K562 (cell line): ENCODE data around the gene RABL6. TPM values are rescaled to one million over a fixed set of nuclear protein-coding genes. Genes with fewer than 3 reads are reported as not detected.

Source experiments
- BCL6 ChIP-seq: fragments of 250-450 bp; sonication (Bioruptor Pico); IDR thresholded peaks from 2 replicates; pipeline ENCODE4 v1.4.0; 2020
- BRCA1 ChIP-seq, 2 experiments: fragments of 450-650 bp in 1 of 2; sonication (generic) in 1 of 2; formaldehyde crosslinking in 1 of 2; IDR thresholded peaks; 2 replicates each; pipeline versions ENCODE4 v1.5.0 to v1.6.1; 2017 to 2020; ENCODE audit warnings: mild to moderate bottlenecking in 1 of 2, missing genetic modification reagents in 1 of 2
- DDX20 ChIP-seq: fragments of 450-650 bp; IDR thresholded peaks from 2 replicates; pipeline ENCODE4 v1.6.1; 2016; ENCODE audit warnings: missing genetic modification characterization, low read depth, mild to moderate bottlenecking, missing compliant biosample characterization, moderate library complexity
- DPF2 ChIP-seq: fragments of 450-650 bp; IDR thresholded peaks from 2 replicates; pipeline ENCODE4 v1.6.1; 2016
- FOXA1 ChIP-seq: fragments of 450-650 bp; IDR thresholded peaks from 2 replicates; pipeline ENCODE4 v1.6.1; 2016; ENCODE audit warnings: mild to moderate bottlenecking, borderline replicate concordance
- LARP7 ChIP-seq: fragments of 450-650 bp; IDR thresholded peaks from 2 replicates; pipeline ENCODE4 v1.6.1; 2016
- MYNN ChIP-seq, 2 experiments: sonication (generic); formaldehyde crosslinking in 1 of 2; IDR thresholded peaks; 2 replicates each; pipeline versions ENCODE4 v1.5.0 to v1.6.1; 2016 to 2020; ENCODE audit warnings: antibody characterized with exemption in 1 of 2, missing genetic modification reagents in 1 of 2
- NR2C1 ChIP-seq, 2 experiments: fragments of 450-650 bp; IDR thresholded peaks; 2 replicates each; pipeline ENCODE4 v1.6.1; 2017; ENCODE audit warnings: mild to moderate bottlenecking in 2 of 2, antibody characterized with exemption in 1 of 2, inconsistent platforms in 1 of 2, missing compliant biosample characterization in 1 of 2, missing genetic modification characterization in 1 of 2
- PCBP1 ChIP-seq: fragments of 200-400 bp; formaldehyde crosslinking; IDR thresholded peaks from 2 replicates; pipeline ENCODE4 v1.6.1; 2018; ENCODE audit warnings: mild to moderate bottlenecking, low read depth, low read length; ENCODE audit not compliant: poor library complexity, severe bottlenecking
- RBM34 ChIP-seq: fragments of 200-400 bp; formaldehyde crosslinking; IDR thresholded peaks from 2 replicates; pipeline ENCODE4 v1.6.1; 2018; ENCODE audit warnings: low read length, borderline replicate concordance; ENCODE audit not compliant: insufficient read depth
- SP1 ChIP-seq: sonication (generic); formaldehyde crosslinking; IDR thresholded peaks from 2 replicates; pipeline ENCODE4 v1.8.1; 2022; ENCODE audit warnings: mild to moderate bottlenecking, missing genetic modification reagents
- TAL1 ChIP-seq: fragments of 450-650 bp; IDR thresholded peaks from 2 replicates; pipeline ENCODE4 v1.6.1; 2016; ENCODE audit warnings: mild to moderate bottlenecking
- ZC3H4 ChIP-seq: sonication (generic); formaldehyde crosslinking; IDR thresholded peaks from 2 replicates; pipeline ENCODE4 v1.9.0; 2021; ENCODE audit warnings: missing genetic modification reagents, borderline replicate concordance
- ZC3H8 ChIP-seq: fragments of 450-650 bp; IDR thresholded peaks from 2 replicates; pipeline ENCODE4 v1.6.1; 2017
- ZNF143 ChIP-seq: sonication (generic); formaldehyde crosslinking; IDR thresholded peaks from 2 replicates; pipeline ENCODE4 v1.9.0; 2022; ENCODE audit warnings: mild to moderate bottlenecking, missing genetic modification reagents
- polyA plus RNA-seq, 8 experiments: library from polyadenylated mRNA; depleted of rRNA in 4 of 8; stranded (reverse) in 5 of 8; unstranded in 3 of 8; fragments of >200 nt; fragmentation: Nextera tagmentation in 2 of 8; fragmentation: Illumina TruSeq in 1 of 8; extraction: Ambion mirVana in 2 of 8; extraction: Trizol in 1 of 8; gene quantifications; 2 replicates each; pipeline versions ENCODE4 v1.2.1 to v1.2.3, GENCODE V29; 2011 to 2014; ENCODE audit warnings: inconsistent platforms in 1 of 8, missing spikeins in 1 of 8
- total RNA-seq, 7 experiments: library from RNA; depleted of rRNA in 6 of 7; stranded (reverse); fragments of >200 nt in 6 of 7; fragmentation: Illumina TruSeq in 2 of 7; extraction: Trizol in 2 of 7; gene quantifications; 2 replicates each; pipeline versions ENCODE4 v1.2.1 to v1.2.3, GENCODE V29; 2011 to 2021; ENCODE audit warnings: low replicate concordance in 1 of 7
- TF ChIP-seq, protein P1 (sequence below): fragments of 250-450 bp; sonication (Bioruptor Pico); IDR thresholded peaks from 2 replicates; pipeline ENCODE4 v1.5.0; 2022; ENCODE audit warnings: mild to moderate bottlenecking
- TF ChIP-seq, protein P2 (sequence below): sonication (generic); formaldehyde crosslinking; IDR thresholded peaks from 2 replicates; pipeline ENCODE4 v1.8.0; 2022; ENCODE audit warnings: mild to moderate bottlenecking, missing genetic modification reagents
- TF ChIP-seq, protein P3 (sequence below): fragments of 250-450 bp; sonication (Bioruptor Pico); IDR thresholded peaks from 2 replicates; pipeline ENCODE4 v1.9.0; 2021; ENCODE audit warnings: mild to moderate bottlenecking, inconsistent platforms
- TF ChIP-seq, protein P4 (sequence below): fragments of 450-650 bp; IDR thresholded peaks from 2 replicates; pipeline ENCODE4 v1.6.1; 2016; ENCODE audit warnings: antibody characterized with exemption

RABL6 gene
- total and polyA plus RNA-seq, 9 of the 15 experiments (the other 6 are each of a cell fraction or from before 2014, with no cell fraction given), result 5.6 to 181 (median 84.5) TPM

DNA sequence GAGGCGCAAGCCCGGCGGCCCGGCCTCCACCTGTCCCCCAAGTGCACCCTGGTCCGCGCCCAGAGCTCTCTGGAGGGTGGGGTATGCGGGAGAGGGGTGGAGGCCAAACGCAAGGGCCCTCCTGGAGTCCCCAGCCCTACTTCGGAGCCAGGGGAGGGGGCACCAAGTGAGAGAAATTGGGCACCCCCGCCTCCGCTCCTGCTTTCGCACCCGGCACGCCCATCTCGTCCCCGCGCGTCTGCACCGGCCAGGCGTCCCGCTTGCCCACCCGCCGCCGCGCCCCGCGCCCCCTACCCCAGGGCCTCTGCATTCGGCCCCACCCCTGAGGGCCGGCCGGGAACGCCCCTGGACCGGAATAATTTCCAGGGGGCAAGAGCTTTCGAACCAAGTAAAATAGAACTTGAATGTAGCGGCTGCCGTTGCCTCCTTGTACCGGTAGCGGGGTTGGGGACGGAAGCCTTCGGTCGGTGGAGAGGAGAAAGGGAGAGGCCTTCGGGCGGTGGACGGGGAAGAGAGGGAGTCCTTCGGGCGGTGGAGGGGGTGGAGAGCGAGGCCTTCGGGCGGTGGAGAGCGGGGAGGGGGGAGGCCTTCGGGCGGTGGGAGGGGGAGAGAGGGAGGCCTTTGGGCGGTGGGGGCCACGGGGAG, 40.8 kb downstream of the RABL6 start (continued):
- no peak for TF ChIP-seq SP1 (CRISPR knock-in tag)
- no peak for TF ChIP-seq FOXA1
- no peak for TF ChIP-seq LARP7
- TF ChIP-seq, protein P1, sequence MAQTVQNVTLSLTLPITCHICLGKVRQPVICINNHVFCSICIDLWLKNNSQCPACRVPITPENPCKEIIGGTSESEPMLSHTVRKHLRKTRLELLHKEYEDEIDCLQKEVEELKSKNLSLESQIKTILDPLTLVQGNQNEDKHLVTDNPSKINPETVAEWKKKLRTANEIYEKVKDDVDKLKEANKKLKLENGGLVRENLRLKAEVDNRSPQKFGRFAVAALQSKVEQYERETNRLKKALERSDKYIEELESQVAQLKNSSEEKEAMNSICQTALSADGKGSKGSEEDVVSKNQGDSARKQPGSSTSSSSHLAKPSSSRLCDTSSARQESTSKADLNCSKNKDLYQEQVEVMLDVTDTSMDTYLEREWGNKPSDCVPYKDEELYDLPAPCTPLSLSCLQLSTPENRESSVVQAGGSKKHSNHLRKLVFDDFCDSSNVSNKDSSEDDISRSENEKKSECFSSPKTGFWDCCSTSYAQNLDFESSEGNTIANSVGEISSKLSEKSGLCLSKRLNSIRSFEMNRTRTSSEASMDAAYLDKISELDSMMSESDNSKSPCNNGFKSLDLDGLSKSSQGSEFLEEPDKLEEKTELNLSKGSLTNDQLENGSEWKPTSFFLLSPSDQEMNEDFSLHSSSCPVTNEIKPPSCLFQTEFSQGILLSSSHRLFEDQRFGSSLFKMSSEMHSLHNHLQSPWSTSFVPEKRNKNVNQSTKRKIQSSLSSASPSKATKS (CRISPR knock-in tag), result no peak
- TF ChIP-seq, protein P2, sequence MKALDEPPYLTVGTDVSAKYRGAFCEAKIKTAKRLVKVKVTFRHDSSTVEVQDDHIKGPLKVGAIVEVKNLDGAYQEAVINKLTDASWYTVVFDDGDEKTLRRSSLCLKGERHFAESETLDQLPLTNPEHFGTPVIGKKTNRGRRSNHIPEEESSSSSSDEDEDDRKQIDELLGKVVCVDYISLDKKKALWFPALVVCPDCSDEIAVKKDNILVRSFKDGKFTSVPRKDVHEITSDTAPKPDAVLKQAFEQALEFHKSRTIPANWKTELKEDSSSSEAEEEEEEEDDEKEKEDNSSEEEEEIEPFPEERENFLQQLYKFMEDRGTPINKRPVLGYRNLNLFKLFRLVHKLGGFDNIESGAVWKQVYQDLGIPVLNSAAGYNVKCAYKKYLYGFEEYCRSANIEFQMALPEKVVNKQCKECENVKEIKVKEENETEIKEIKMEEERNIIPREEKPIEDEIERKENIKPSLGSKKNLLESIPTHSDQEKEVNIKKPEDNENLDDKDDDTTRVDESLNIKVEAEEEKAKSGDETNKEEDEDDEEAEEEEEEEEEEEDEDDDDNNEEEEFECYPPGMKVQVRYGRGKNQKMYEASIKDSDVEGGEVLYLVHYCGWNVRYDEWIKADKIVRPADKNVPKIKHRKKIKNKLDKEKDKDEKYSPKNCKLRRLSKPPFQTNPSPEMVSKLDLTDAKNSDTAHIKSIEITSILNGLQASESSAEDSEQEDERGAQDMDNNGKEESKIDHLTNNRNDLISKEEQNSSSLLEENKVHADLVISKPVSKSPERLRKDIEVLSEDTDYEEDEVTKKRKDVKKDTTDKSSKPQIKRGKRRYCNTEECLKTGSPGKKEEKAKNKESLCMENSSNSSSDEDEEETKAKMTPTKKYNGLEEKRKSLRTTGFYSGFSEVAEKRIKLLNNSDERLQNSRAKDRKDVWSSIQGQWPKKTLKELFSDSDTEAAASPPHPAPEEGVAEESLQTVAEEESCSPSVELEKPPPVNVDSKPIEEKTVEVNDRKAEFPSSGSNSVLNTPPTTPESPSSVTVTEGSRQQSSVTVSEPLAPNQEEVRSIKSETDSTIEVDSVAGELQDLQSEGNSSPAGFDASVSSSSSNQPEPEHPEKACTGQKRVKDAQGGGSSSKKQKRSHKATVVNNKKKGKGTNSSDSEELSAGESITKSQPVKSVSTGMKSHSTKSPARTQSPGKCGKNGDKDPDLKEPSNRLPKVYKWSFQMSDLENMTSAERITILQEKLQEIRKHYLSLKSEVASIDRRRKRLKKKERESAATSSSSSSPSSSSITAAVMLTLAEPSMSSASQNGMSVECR, result no peak
- no peak for TF ChIP-seq DPF2
- no peak for TF ChIP-seq ZNF143 (CRISPR knock-in tag)
- TF ChIP-seq PCBP1, result no peak
- no peak for TF ChIP-seq BRCA1 (IDR thresholded peaks at IDR 0.05)
- no peak for TF ChIP-seq BRCA1 (CRISPR knock-in tag; IDR thresholded peaks at IDR 0.05)
- TF ChIP-seq, protein P3, sequence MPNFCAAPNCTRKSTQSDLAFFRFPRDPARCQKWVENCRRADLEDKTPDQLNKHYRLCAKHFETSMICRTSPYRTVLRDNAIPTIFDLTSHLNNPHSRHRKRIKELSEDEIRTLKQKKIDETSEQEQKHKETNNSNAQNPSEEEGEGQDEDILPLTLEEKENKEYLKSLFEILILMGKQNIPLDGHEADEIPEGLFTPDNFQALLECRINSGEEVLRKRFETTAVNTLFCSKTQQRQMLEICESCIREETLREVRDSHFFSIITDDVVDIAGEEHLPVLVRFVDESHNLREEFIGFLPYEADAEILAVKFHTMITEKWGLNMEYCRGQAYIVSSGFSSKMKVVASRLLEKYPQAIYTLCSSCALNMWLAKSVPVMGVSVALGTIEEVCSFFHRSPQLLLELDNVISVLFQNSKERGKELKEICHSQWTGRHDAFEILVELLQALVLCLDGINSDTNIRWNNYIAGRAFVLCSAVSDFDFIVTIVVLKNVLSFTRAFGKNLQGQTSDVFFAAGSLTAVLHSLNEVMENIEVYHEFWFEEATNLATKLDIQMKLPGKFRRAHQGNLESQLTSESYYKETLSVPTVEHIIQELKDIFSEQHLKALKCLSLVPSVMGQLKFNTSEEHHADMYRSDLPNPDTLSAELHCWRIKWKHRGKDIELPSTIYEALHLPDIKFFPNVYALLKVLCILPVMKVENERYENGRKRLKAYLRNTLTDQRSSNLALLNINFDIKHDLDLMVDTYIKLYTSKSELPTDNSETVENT, result no peak
- no peak for TF ChIP-seq BCL6 (CRISPR knock-in tag)
- no peak for TF ChIP-seq NR2C1 (IDR thresholded peaks at IDR 0.05)
- no peak for TF ChIP-seq NR2C1 (tag; IDR thresholded peaks at IDR 0.05)
- TF ChIP-seq ZC3H8, result no peak
- TF ChIP-seq RBM34, result no peak
- TF ChIP-seq MYNN (IDR thresholded peaks at IDR 0.05), result no peak
- no peak for TF ChIP-seq MYNN (CRISPR knock-in tag; IDR thresholded peaks at IDR 0.05)
- TF ChIP-seq, protein P4, sequence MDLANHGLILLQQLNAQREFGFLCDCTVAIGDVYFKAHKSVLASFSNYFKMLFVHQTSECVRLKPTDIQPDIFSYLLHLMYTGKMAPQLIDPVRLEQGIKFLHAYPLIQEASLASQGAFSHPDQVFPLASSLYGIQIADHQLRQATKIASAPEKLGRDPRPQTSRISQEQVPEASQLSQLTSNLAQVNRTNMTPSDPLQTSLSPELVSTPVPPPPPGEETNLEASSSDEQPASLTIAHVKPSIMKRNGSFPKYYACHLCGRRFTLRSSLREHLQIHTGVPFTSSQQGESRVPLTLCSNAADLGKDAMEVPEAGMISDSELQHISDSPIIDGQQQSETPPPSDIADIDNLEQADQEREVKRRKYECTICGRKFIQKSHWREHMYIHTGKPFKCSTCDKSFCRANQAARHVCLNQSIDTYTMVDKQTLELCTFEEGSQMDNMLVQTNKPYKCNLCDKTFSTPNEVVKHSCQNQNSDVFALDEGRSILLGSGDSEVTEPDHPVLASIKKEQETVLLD, result no peak
- TF ChIP-seq TAL1, result no peak
- no peak for TF ChIP-seq DDX20 (tag)
- TF ChIP-seq ZC3H4 (CRISPR knock-in tag), result no peak
